Activated T-helper 17 cell treated with anti-CD3 and anti-CD28 coated beads, Interleukin-2, amount 50 U/mL, for 72 hours (primary cell): ENCODE measurements around the gene ELOVL7. TPM values are rescaled to one million over a fixed set of nuclear protein-coding genes. Genes with fewer than 3 reads are reported as not detected.

Experiments
- ATAC-seq: fragments of 150-1000 bp; cut with Tn5 transposase; replicated peaks from 2 replicates; pipeline ENCODE4 v1.10.0; 2021; ENCODE audit warnings: mild to moderate bottlenecking, moderate library complexity
- H3K27ac Mint-ChIP-seq: one replicate; pipeline ENCODE4 v1.8.0; 2022; ENCODE audit warnings: mixed read lengths
- H3K27me3 Mint-ChIP-seq: one replicate; pipeline ENCODE4 v1.8.0; 2022; ENCODE audit warnings: mixed read lengths
- H3K36me3 Mint-ChIP-seq: one replicate; pipeline ENCODE4 v1.8.0; 2022; ENCODE audit warnings: low read depth, mild to moderate bottlenecking, mixed read lengths
- H3K4me1 Mint-ChIP-seq: one replicate; pipeline ENCODE4 v1.8.0; 2022; ENCODE audit warnings: mixed read lengths
- H3K4me3 Mint-ChIP-seq: one replicate; pipeline ENCODE4 v1.8.0; 2022; ENCODE audit warnings: mild to moderate bottlenecking, mixed read lengths
- H3K9me3 Mint-ChIP-seq: one replicate; pipeline ENCODE4 v1.8.0; 2022; ENCODE audit warnings: mixed read lengths
- total RNA-seq, 2 donors: library from RNA; stranded (reverse); gene quantifications; one replicate each; pipeline ENCODE4 v1.2.3, GENCODE V29; 2022

ELOVL7 gene
- total RNA-seq, 2 donors from 2014 or later, result 0.24 to 0.41 TPM

DNA sequence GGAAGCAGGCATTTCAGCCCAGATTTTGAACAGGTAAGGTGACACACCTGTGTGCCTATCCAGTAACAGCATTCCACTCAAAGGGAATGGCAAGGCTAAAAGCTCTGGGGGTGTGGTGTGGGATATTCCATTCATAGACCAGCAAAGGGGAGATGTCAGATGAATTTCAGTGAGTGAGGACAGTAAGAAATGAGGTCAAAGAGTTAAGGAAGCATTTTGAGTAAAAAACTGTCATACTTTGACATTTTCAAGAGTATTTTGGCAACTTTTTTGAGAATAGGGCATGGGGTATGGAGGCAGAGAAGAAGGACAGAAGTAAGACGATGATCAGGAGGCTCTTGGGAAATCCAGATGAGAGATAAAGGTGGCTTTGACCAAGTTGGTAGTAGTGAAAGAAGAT lies 2.2 kb upstream of the ELOVL7 start:
- Mint-ChIP-seq H3K4me3 (no peak overlapping the region), H3K4me1 (peaks cover 4% of the 10 kb centered on the region), H3K9me3 (no peaks in the 10 kb centered on the region), H3K27ac (no peak overlapping the region), H3K36me3 (no peaks in the 10 kb centered on the region), H3K27me3 (peaks cover 42% of the 10 kb centered on the region)
- ATAC-seq, result no peak

GRCh38 chr5:60843386-60843935 lies 608 bp downstream of the ELOVL7 start:
- peaks cover 52% of the 10 kb centered on the region for H3K27me3 Mint-ChIP-seq
- peak; percentile 19 for ATAC-seq
- no peak overlapping the region for H3K27ac Mint-ChIP-seq
- no peaks in the 10 kb centered on the region for H3K9me3 Mint-ChIP-seq
- peak overlapping the region; percentile 52 for H3K4me3 Mint-ChIP-seq
- H3K36me3 Mint-ChIP-seq, result no peaks in the 10 kb centered on the region
- peaks cover 4% of the 10 kb centered on the region for H3K4me1 Mint-ChIP-seq

DNA sequence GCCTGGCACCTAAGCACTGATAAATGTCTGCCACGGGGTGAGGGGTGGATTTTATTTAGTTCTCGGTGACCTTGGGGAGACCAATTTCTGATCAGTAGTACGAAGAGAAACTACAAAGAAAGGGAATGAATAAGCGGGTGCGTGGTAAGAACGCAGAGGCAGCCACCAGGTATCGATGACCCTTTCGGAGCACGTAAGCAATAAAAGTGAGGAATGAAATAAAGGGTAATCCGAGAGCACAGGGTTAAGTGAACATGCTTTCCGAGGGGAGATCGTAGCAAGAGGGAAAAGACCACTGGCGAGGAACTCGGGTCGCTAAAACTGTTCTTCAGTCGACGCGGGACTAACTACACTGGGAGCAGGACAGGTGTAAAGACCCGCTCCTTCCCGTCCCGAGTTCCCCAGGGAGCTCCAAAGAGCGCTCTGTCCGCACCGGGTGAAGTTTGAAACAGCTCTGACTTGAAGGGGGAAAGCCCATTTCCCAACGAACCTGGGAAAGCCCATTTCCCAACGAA lies 1.1 kb downstream of the ELOVL7 start:
- ATAC-seq, result no peak
- Mint-ChIP-seq H3K36me3 (no peaks in the 10 kb centered on the region), H3K27me3 (peaks cover 56% of the 10 kb centered on the region), H3K4me1 (peaks cover 4% of the 10 kb centered on the region), H3K27ac (no peak overlapping the region), H3K9me3 (no peaks in the 10 kb centered on the region), H3K4me3 (peak overlapping the region; percentile 52)

DNA sequence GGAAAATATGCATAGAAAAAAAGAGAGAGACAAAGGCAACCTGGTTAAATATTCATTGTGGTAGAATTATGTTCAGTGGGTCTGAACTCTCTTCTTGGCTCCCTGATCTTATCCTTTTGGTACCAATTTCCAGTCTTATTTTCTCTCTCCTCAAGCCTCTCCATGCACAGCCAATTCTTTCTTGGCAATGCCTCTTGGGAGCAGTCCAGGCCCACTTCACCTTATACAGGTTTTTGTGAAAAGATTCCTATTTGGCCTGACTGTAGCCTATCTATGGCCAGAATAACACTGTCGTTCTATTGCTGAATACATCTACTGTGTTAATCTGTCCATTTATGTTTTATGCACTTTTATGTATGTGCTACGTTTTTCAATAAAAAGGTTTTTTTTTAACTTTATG lies 2.7 kb downstream of the ELOVL7 start:
- Mint-ChIP-seq H3K4me1 (peaks cover 4% of the 10 kb centered on the region), H3K27me3 (peaks cover 55% of the 10 kb centered on the region)
- no peak for ATAC-seq

GRCh38 chr5:60836131-60836530 lies 7.9 kb downstream of the ELOVL7 start:
- H3K4me3 Mint-ChIP-seq, result no peak overlapping the region
- no peaks in the 10 kb centered on the region for H3K9me3 Mint-ChIP-seq
- H3K27ac Mint-ChIP-seq, result no peak overlapping the region
- H3K36me3 Mint-ChIP-seq, result no peaks in the 10 kb centered on the region
- peaks cover 17% of the 10 kb centered on the region for H3K27me3 Mint-ChIP-seq
- ATAC-seq, result no peak
- H3K4me1 Mint-ChIP-seq, result no peaks in the 10 kb centered on the region

More for the DNA sequence above, 2.7 kb downstream of the ELOVL7 start:
- Mint-ChIP-seq H3K4me3 (no peak overlapping the region), H3K36me3 (no peaks in the 10 kb centered on the region), H3K27ac (no peak overlapping the region), H3K9me3 (no peaks in the 10 kb centered on the region)

DNA sequence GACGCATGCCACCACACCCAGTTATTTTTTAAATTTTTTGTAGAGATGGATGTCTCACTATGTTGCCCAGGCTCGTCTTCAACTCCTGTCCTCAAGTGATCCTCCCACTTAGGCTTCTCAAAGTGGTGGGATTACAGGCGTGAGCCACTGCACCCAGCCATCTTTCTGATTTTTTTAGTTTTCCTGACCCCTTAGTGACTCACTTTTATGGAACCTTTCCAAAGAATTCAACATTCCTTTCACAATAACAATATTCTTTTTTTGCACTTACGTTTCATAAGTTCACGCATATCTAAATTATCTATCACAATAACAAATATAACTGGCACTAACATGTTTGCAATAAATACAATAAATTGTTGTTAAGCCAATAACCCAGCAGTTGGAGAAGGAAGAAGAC lies 8.5 kb downstream of the ELOVL7 start:
- no peaks in the 10 kb centered on the region for H3K36me3 Mint-ChIP-seq
- H3K27me3 Mint-ChIP-seq, result peaks cover 17% of the 10 kb centered on the region
- H3K4me1 Mint-ChIP-seq, result no peaks in the 10 kb centered on the region
- no peaks in the 10 kb centered on the region for H3K9me3 Mint-ChIP-seq
- no peak overlapping the region for H3K4me3 Mint-ChIP-seq
- no peak overlapping the region for H3K27ac Mint-ChIP-seq
- ATAC-seq, result no peak

DNA sequence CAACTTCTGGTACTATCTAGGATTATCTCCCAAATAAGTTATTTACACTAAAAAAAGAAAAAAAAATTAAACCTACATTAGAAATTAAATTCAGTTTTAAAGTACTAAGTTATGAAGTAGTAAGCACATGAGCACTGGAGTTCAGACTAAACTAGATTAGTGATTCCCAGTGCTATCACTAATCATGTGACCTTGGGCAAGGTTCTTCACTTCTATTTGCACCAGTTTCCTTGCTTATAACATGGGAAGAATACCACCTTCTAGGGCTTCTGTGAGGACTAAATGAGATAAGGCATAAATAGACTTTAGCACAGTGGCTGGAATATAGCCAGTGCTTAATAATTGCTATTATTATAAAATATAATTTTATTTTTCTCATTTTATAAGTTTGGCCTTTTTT lies 10.5 kb downstream of the ELOVL7 start:
- no peak overlapping the region for H3K27ac Mint-ChIP-seq
- H3K27me3 Mint-ChIP-seq, result peaks cover 8% of the 10 kb centered on the region

GRCh38 chr5:60830581-60831127 lies 13.4 kb downstream of the ELOVL7 start:
- Mint-ChIP-seq H3K9me3 (no peaks in the 10 kb centered on the region), H3K27me3 (no peaks in the 10 kb centered on the region), H3K36me3 (no peaks in the 10 kb centered on the region), H3K27ac (peak overlapping the region; percentile 2), H3K4me3 (no peak overlapping the region), H3K4me1 (peaks cover 5% of the 10 kb centered on the region)
- no peak for ATAC-seq

More for the DNA sequence above, 10.5 kb downstream of the ELOVL7 start:
- no peak for ATAC-seq
- no peaks in the 10 kb centered on the region for H3K9me3 Mint-ChIP-seq
- no peaks in the 10 kb centered on the region for H3K36me3 Mint-ChIP-seq
- peaks cover 5% of the 10 kb centered on the region for H3K4me1 Mint-ChIP-seq
- H3K4me3 Mint-ChIP-seq, result no peak overlapping the region

GRCh38 chr5:60829490-60830266 lies 14.4 kb downstream of the ELOVL7 start:
- H3K4me1 Mint-ChIP-seq, result peaks cover 5% of the 10 kb centered on the region
- peak overlapping the region; percentile 42 for H3K4me3 Mint-ChIP-seq
- H3K9me3 Mint-ChIP-seq, result no peaks in the 10 kb centered on the region
- no peaks in the 10 kb centered on the region for H3K36me3 Mint-ChIP-seq
- H3K27ac Mint-ChIP-seq, result peak overlapping the region; percentile 51
- peak; percentile 88 for ATAC-seq
- no peaks in the 10 kb centered on the region for H3K27me3 Mint-ChIP-seq

DNA sequence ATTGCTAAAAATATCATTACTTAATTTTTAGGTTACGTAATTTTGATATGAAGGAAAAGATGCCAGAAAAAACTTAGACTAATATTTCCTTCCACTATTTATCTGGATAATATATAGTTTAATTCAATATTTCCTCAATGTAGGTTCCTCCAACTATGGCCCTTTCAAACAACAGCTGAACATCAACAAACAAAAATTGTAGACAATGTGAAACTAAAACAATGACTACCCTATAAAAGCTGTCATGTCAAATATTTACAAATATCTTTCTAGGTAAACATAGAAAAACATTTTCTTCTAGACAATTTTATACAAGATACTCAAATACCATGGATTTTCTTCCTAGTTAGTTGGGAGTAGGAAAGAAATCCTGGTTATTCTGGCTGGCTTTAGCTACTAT lies 16.9 kb downstream of the ELOVL7 start:
- Mint-ChIP-seq H3K27ac (no peak overlapping the region), H3K27me3 (no peaks in the 10 kb centered on the region), H3K4me1 (peaks cover 5% of the 10 kb centered on the region), H3K4me3 (no peak overlapping the region), H3K9me3 (no peaks in the 10 kb centered on the region), H3K36me3 (no peaks in the 10 kb centered on the region)
- no peak for ATAC-seq

- peak; percentile 9 for ATAC-seq
- Mint-ChIP-seq H3K4me3 (no peak overlapping the region), H3K4me1 (peaks cover 5% of the 10 kb centered on the region), H3K27ac (no peak overlapping the region), H3K27me3 (no peaks in the 10 kb centered on the region), H3K36me3 (no peaks in the 10 kb centered on the region), H3K9me3 (no peaks in the 10 kb centered on the region)
These were observed 17.4 kb downstream of the ELOVL7 start for GRCh38 chr5:60826653-60827052.

DNA sequence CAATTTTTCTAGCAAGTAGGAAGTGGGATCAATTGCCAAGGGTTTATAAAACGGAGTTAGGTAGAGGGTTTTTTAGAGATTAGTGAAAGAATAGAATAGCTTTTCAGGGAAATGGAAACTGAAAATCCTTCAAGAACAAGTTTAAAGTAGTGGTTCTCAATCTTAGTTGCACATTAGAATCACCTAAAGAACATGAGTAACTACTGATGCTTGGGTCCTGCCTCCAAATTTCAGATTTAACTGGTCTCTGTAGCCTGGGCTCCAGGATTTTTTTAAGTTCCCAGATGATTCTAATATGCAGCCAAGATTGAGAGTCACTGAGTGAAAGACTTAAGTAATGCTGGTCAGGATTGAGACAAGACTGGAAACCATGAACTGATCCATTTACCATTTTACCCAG lies 20.5 kb downstream of the ELOVL7 start:
- Mint-ChIP-seq H3K4me1 (no peaks in the 10 kb centered on the region), H3K27ac (no peak overlapping the region), H3K4me3 (no peak overlapping the region), H3K9me3 (no peaks in the 10 kb centered on the region), H3K36me3 (no peaks in the 10 kb centered on the region), H3K27me3 (no peaks in the 10 kb centered on the region)
- ATAC-seq, result peak; percentile 23

GRCh38 chr5:60822285-60822556 lies 21.8 kb downstream of the ELOVL7 start:
- no peak overlapping the region for H3K4me3 Mint-ChIP-seq
- no peaks in the 10 kb centered on the region for H3K9me3 Mint-ChIP-seq
- no peaks in the 10 kb centered on the region for H3K36me3 Mint-ChIP-seq
- H3K4me1 Mint-ChIP-seq, result no peaks in the 10 kb centered on the region
- no peak for ATAC-seq
- no peak overlapping the region for H3K27ac Mint-ChIP-seq
- no peaks in the 10 kb centered on the region for H3K27me3 Mint-ChIP-seq

- Mint-ChIP-seq H3K27ac (no peak overlapping the region), H3K9me3 (no peaks in the 10 kb centered on the region), H3K27me3 (no peaks in the 10 kb centered on the region), H3K36me3 (no peaks in the 10 kb centered on the region), H3K4me3 (no peak overlapping the region), H3K4me1 (no peaks in the 10 kb centered on the region)
- no peak for ATAC-seq
These were observed 22.4 kb downstream of the ELOVL7 start for GRCh38 chr5:60821488-60822284.
